ENCODE measurements around the gene ZXDC.

ZXDC gene

DNA sequence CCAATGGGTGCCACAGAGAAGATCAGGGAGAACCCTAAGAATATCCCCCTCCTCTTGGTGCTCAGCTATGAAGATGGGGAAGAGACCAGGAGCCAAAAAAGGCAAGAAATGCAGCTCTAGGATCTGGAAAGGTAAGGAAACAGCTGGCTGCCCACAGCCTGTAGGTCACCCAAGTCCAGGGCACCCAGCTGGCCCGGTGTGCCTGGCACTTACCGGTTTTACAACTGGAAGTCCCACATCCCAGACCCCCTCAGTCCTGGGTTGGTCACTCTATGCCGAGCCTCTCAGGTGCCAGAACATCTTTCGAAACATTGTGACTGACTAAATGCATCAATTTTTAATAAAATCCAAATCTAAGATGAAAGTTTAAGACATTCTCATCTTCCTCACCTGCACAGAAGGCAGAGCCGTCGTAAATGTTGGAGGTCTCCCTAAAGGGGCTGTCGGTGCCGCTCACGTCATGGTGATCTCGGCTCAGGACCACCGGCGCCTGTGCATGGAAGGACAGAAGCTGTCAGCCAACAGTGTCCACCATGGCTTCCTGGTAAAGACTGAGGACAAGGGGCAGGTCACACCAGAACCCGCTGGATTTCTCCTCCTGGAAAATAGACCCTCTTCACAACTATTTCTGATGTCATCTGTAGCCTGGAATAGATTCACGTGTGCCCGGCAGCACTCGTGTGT is 13.3 kb upstream of the ZXDC start:
- H3K4me1 ChIP-seq = no peaks in the 10 kb centered on the region
- H3K4me3 ChIP-seq (ENCODE audit: low read depth, low read length) = no peak overlapping the region
- no peaks in the 10 kb centered on the region for H3K36me3 ChIP-seq
- no peaks in the 10 kb centered on the region for H3K9me3 ChIP-seq
- no peak for DNase-seq
- H3K27me3 ChIP-seq = no peaks in the 10 kb centered on the region
- TF ChIP-seq, protein P1, sequence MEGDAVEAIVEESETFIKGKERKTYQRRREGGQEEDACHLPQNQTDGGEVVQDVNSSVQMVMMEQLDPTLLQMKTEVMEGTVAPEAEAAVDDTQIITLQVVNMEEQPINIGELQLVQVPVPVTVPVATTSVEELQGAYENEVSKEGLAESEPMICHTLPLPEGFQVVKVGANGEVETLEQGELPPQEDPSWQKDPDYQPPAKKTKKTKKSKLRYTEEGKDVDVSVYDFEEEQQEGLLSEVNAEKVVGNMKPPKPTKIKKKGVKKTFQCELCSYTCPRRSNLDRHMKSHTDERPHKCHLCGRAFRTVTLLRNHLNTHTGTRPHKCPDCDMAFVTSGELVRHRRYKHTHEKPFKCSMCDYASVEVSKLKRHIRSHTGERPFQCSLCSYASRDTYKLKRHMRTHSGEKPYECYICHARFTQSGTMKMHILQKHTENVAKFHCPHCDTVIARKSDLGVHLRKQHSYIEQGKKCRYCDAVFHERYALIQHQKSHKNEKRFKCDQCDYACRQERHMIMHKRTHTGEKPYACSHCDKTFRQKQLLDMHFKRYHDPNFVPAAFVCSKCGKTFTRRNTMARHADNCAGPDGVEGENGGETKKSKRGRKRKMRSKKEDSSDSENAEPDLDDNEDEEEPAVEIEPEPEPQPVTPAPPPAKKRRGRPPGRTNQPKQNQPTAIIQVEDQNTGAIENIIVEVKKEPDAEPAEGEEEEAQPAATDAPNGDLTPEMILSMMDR (IDR thresholded peaks at IDR 0.05; ENCODE audit: low read depth, low read length) = no peak

DNA sequence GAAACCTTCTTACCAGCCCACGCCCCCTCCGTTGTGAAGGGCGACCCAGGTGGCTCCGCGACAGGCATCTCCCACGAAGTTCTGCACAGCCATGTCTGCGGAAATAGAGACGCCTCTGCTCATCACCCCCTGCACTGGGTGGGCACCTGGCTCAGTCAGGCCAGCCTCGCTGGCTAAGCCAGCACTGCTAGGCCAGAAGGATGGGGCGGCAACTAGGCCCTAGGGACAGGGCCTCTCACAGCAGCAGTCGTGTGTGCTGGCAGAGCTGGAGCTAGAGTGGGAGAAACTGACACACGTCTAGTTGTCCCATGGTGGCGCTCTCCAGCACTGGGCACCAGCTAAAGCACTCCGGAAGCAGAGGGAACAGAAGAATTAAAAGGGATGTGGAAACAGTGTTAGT is 12.5 kb upstream of the ZXDC start:
- no peak for DNase-seq
- no peaks in the 10 kb centered on the region for H3K36me3 ChIP-seq
- H3K27me3 ChIP-seq = no peaks in the 10 kb centered on the region
- H3K4me1 ChIP-seq = no peaks in the 10 kb centered on the region
- TF ChIP-seq, protein P1 (IDR thresholded peaks at IDR 0.05; ENCODE audit: low read depth, low read length) = no peak
- no peaks in the 10 kb centered on the region for H3K9me3 ChIP-seq
- H3K4me3 ChIP-seq (ENCODE audit: low read depth, low read length) = no peak overlapping the region

DNA sequence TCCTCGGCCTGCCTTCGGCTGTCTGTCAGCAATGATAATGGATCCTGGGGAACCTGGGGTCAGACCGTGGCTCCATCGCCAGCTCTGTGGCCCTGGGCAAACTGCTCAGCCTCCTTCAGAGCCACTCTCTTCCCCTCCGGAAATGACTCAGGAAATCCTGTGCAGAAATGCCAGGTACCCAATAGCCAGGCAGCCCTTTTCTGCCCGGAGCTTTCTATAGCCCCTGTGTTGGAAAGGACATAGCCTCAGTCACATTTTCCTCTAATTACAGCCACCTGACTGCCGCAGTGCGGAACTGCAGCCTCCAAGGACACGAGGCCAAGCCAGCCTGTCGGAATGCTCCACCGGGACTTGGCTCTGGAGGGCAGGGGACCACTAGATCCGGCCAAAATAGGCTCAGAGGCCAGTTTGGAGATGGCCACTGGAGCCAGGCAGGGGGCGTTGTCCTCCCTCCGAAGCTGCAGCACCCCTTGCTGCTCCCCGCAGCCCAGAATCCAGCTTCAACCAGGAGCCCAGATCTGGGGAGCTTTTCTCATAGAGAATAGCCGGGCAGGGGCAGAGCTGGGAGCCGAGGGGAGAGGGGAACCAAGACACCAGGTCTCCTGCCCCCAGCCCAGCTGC is 11.6 kb upstream of the ZXDC start:
- H3K4me3 ChIP-seq (ENCODE audit: low read depth, low read length) = no peak overlapping the region
- TF ChIP-seq, protein P1 (IDR thresholded peaks at IDR 0.05; ENCODE audit: low read depth, low read length) = peak; percentile 43
- H3K4me1 ChIP-seq = no peaks in the 10 kb centered on the region
- DNase-seq = no peak
- no peaks in the 10 kb centered on the region for H3K9me3 ChIP-seq
- H3K36me3 ChIP-seq = no peaks in the 10 kb centered on the region
- H3K27me3 ChIP-seq = no peaks in the 10 kb centered on the region

DNA sequence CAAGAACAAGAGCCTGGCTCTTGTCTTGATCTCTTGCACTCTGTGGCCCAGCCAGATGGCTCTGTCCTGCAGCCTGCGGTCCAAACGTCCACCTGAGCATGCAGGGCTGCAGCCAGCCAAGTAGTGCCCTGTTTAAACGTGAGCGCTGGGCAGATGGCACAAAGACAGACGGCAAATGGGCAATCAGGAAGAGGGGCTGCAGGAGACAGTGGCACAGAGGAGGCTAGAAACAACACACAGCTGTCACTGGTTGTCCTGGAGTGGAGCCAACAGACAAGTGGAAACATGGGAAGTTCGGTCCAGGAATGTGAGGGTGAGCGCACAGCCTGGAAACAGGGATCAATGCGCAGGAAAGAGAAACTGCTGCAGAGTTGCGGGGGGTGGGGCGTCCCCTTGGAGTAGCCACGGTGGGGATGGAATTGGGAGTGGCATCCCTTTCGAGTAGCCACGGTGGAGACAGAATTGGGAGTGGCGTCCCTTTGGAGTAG is 10.7 kb upstream of the ZXDC start:
- peaks cover 6% of the 10 kb centered on the region; the same call in 1 of the 2 replicates for H3K4me1 ChIP-seq

DNA sequence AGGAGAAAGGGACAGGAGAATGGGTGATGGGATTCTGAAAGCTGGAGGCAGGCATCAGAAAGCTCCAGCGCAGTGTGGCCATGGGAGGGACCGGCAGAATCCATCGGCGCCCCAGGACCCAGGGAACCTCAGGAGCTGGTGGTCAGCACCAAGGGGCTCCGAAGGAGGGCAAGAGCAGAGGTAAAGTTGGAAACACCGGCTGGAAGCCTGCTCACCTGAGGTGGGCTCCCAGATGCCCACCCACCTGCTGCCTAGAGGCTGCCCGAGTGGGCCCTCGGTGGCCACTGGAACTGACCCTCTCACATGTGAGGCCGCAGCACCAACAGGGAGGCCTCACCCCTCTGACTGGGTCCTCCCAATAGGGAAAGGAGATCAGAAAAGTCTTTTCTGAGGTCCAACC is 10.3 kb upstream of the ZXDC start:
- no peak overlapping the region for H3K4me3 ChIP-seq (ENCODE audit: low read depth, low read length)

More for the DNA sequence above, 10.7 kb upstream of the ZXDC start:
- Histone ChIP-seq H3K4me3 (ENCODE audit: low read depth, low read length) (no peak overlapping the region), H3K9me3 (no peaks in the 10 kb centered on the region), H3K36me3 (no peaks in the 10 kb centered on the region), H3K27me3 (no peaks in the 10 kb centered on the region)
- TF ChIP-seq, protein P1 (IDR thresholded peaks at IDR 0.05; ENCODE audit: low read depth, low read length) = no peak
- no peak for DNase-seq

More for the DNA sequence above, 10.3 kb upstream of the ZXDC start:
- TF ChIP-seq, protein P1 (IDR thresholded peaks at IDR 0.05; ENCODE audit: low read depth, low read length) = no peak
- Histone ChIP-seq H3K9me3 (no peaks in the 10 kb centered on the region), H3K36me3 (no peaks in the 10 kb centered on the region), H3K4me1 (peaks cover 6% of the 10 kb centered on the region; the same call in 1 of the 2 replicates), H3K27me3 (no peaks in the 10 kb centered on the region)
- no peak for DNase-seq

All from BE2C (cell line).